Kidney tubule cell (primary cell): ENCODE data around the gene ZNF667.

ENCODE experiments used
- DNase-seq: peaks from one replicate; pipeline ENCODE4 v3.0.0-alpha.2; 2018; ENCODE audit warnings: low spot score

The ZNF667 gene

GRCh38 chr19:56476651-56477428 is at the start of gene ZNF667:
ZNF667 (minus strand) TSS chr19:56477345; CDS start chr19:56462370, 14,975 bp downstream.
- peak; percentile 88 for DNase-seq

- DNase-seq = no peak
Observed at GRCh38 chr19:56525214-56525860, 48.2 kb upstream of the ZNF667 start.

GRCh38 chr19:56508290-56508778 is 31.2 kb upstream of the ZNF667 start:
- DNase-seq = peak; percentile 6

- peak; percentile 98 for DNase-seq
Observed at GRCh38 chr19:56507446-56508289, 30.5 kb upstream of the ZNF667 start, which contains the start of gene ZNF471. ZNF471 (plus strand) TSS chr19:56507855; CDS start chr19:56511572, 3,717 bp downstream.

GRCh38 chr19:56504581-56504980 is 27.4 kb upstream of the ZNF667 start:
- peak; percentile 18 for DNase-seq

- no peak for DNase-seq
Observed at GRCh38 chr19:56491399-56491798, 14.3 kb upstream of the ZNF667 start.

GRCh38 chr19:56477429-56478338 is 539 bp upstream of the ZNF667 start:
- DNase-seq = peak; percentile 93

GRCh38 chr19:56476093-56476492 is 1.1 kb downstream of the ZNF667 start:
- no peak for DNase-seq

GRCh38 chr19:56474308-56474707 is 2.8 kb downstream of the ZNF667 start:
- DNase-seq = no peak

GRCh38 chr19:56441206-56441792 is 35.8 kb downstream of the ZNF667 start:
- no peak for DNase-seq

- no peak for DNase-seq
Observed at GRCh38 chr19:56423985-56424353, 53.2 kb downstream of the ZNF667 start.

- DNase-seq = no peak
Observed at GRCh38 chr19:56423276-56423984, 53.7 kb downstream of the ZNF667 start.

GRCh38 chr19:56405062-56405461 is 72.1 kb downstream of the ZNF667 start:
- no peak for DNase-seq

GRCh38 chr19:56404705-56405056 is 72.5 kb downstream of the ZNF667 start:
- DNase-seq = no peak

GRCh38 chr19:56403764-56404704 is 73.1 kb downstream of the ZNF667 start, which contains the start of gene ZNF583:
ZNF583 (plus strand) TSS chr19:56404332; CDS start chr19:56407115, 2,783 bp downstream.
- peak; percentile 95 for DNase-seq

GRCh38 chr19:56403261-56403660 is 73.9 kb downstream of the ZNF667 start:
- no peak for DNase-seq

- no peak for DNase-seq
Observed at GRCh38 chr19:56400485-56400884, 76.7 kb downstream of the ZNF667 start.

- no peak for DNase-seq
Observed at GRCh38 chr19:56398809-56399208, 78.3 kb downstream of the ZNF667 start.
